HCT116 (cell line): Measurements from ENCODE around the gene PEAK1.

Experiments used
- CEBPB ChIP-seq: IDR thresholded peaks from 2 replicates; pipeline ENCODE4 v1.6.1; 2012; ENCODE audit warnings: low read depth
- CTCF ChIP-seq, 3 experiments: fragments of 200-600 bp in 1 of 3; sonication (generic) in 1 of 3; IDR thresholded peaks in 2 of 3; conservative IDR thresholded peaks in 1 of 3; 2 replicates each; pipeline ENCODE4 v1.5.1; 2012 to 2017; ENCODE audit warnings: low read depth in 2 of 3, low read length in 2 of 3, antibody characterized with exemption in 1 of 3, borderline replicate concordance in 1 of 3, control low read depth in 1 of 3, mild to moderate bottlenecking in 1 of 3, mixed read lengths in 1 of 3, mixed run types in 1 of 3, moderate library complexity in 1 of 3; ENCODE audit not compliant: insufficient read depth in 1 of 3
- EGR1 ChIP-seq: IDR thresholded peaks from 2 replicates; pipeline ENCODE4 v1.6.1; 2012; ENCODE audit warnings: low read depth
- JUND ChIP-seq: IDR thresholded peaks from 2 replicates; pipeline ENCODE4 v1.6.1; 2012
- POLR2A ChIP-seq: IDR thresholded peaks from 2 replicates; pipeline ENCODE4 v1.7.0; 2011; ENCODE audit warnings: borderline replicate concordance; ENCODE audit not compliant: insufficient read depth, insufficient read length; ENCODE audit errors: extremely low read depth
- RAD21 ChIP-seq: IDR thresholded peaks from 2 replicates; pipeline ENCODE4 v1.6.1; 2012; ENCODE audit warnings: low read depth, mild to moderate bottlenecking
- SP1 ChIP-seq: IDR thresholded peaks from 2 replicates; pipeline ENCODE4 v1.6.1; 2012; ENCODE audit warnings: low read depth
- SRF ChIP-seq: IDR thresholded peaks from 2 replicates; pipeline ENCODE4 v1.6.1; 2012; ENCODE audit warnings: low read depth
- TF ChIP-seq, protein P1 (sequence below): IDR thresholded peaks from 2 replicates; pipeline ENCODE4 v1.6.1; 2012

GRCh38 chr15:77409259-77410156 lies 10.4 kb downstream of the PEAK1 start:
- TF ChIP-seq CTCF (IDR thresholded peaks at IDR 0.05 in 2 of 3, conservative IDR thresholded peaks at IDR 0.05 in 1 of 3; ENCODE audit: borderline replicate concordance in 1 of 3, insufficient read depth in 1 of 3, low read depth in 2 of 3, low read length in 2 of 3) (no peak), SRF (no peak), POLR2A (no peak), JUND (no peak), EGR1 (no peak), CEBPB (no peak), SP1 (no peak), RAD21 (no peak)
- TF ChIP-seq, protein P1, sequence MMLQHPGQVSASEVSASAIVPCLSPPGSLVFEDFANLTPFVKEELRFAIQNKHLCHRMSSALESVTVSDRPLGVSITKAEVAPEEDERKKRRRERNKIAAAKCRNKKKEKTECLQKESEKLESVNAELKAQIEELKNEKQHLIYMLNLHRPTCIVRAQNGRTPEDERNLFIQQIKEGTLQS = no peak
